Body of pancreas (tissue), 4 donors: Measurements from ENCODE around the gene TBC1D10A.

Experiments used
- CTCF ChIP-seq, 7 experiments: fragments of 450-650 bp in 4 of 7; fragments of 200-600 bp in 3 of 7; sonication (generic) in 3 of 7; IDR thresholded peaks; one replicate each; pipeline ENCODE4 v1.5.1; 2016 to 2019; ENCODE audit warnings: antibody characterized with exemption in 7 of 7
- POLR2A ChIP-seq, 3 donors: fragments of 450-650 bp; IDR thresholded peaks; one replicate each; pipeline ENCODE4 v1.6.1; 2016; ENCODE audit warnings: antibody characterized with exemption in 3 of 3, mild to moderate bottlenecking in 2 of 3

GRCh38 chr22:30347255-30347892 lies 20.6 kb upstream of the TBC1D10A start:
- TF ChIP-seq CTCF (IDR thresholded peaks at IDR 0.05) (no peak), POLR2A (IDR thresholded peaks at IDR 0.05) (no peak)
